H1 (cell line): ENCODE results near the gene IFITM2. TPM values are rescaled to one million over a fixed set of nuclear protein-coding genes. Genes with fewer than 3 reads are reported as not detected.
"Not testable (repeated sequence)": the region's sequence is repeated elsewhere in the genome, so short reads cannot be mapped to it uniquely, and the experiment has no call there.

Experiments
- CTCF ChIA-PET: fragments of 300-600 bp; sonication (Branson Sonifier 250); formaldehyde crosslinking; loops from one replicate; lab custom pipeline; 2021; ENCODE audit not compliant: partially characterized antibody; lab: Charles Lee
- POLR2A ChIA-PET: fragments of 300-600 bp; sonication (Branson Sonifier 250); formaldehyde crosslinking; loops from one replicate; lab custom pipeline; 2021; ENCODE audit warnings: inconsistent platforms; ENCODE audit not compliant: partially characterized antibody; lab: Charles Lee
- DNase-seq, 2 experiments: peaks; one replicate each; pipeline versions ENCODE4 v3.0.0 to v3.0.0-alpha.2; 2010 to 2022; ENCODE audit warnings: low spot score in 2 of 2, low read depth in 1 of 2, mixed read lengths in 1 of 2
- FAIRE-seq: peaks from 2 replicates; lab custom pipeline; 2011; peaks lifted over from hg19 to GRCh38; lab: Jason Lieb, UNC
- H2AFZ ChIP-seq: 2 replicates; pipeline ENCODE4 v1.8.1; 2012; ENCODE audit warnings: low read length, inconsistent platforms
- H2AK5ac ChIP-seq: 2 replicates; pipeline ENCODE4 v1.6.1; 2013; ENCODE audit warnings: low read depth, low read length
- H2BK120ac ChIP-seq: replicated peaks from 2 replicates; pipeline ENCODE3; 2013; ENCODE audit warnings: low read depth, low read length, inconsistent platforms
- H2BK12ac ChIP-seq: 2 replicates; pipeline ENCODE4 v1.6.1; 2013; ENCODE audit warnings: low read depth, low read length
- H2BK15ac ChIP-seq: 2 replicates; pipeline ENCODE4 v1.6.1; 2013; ENCODE audit warnings: low read length
- H2BK20ac ChIP-seq: 2 replicates; pipeline ENCODE4 v1.6.1; 2013; ENCODE audit warnings: low read length
- H2BK5ac ChIP-seq: 2 replicates; pipeline ENCODE4 v1.6.1; 2013; ENCODE audit warnings: low read depth, low read length
- H3K14ac ChIP-seq: 2 replicates; pipeline ENCODE4 v1.6.1; 2013; ENCODE audit warnings: inconsistent platforms; ENCODE audit not compliant: insufficient read length
- H3K18ac ChIP-seq: 2 replicates; pipeline ENCODE4 v1.6.1; 2013; ENCODE audit warnings: low read length; ENCODE audit errors: extremely low read depth
- H3K23ac ChIP-seq: 2 replicates; pipeline ENCODE4 v1.6.1; 2013; ENCODE audit warnings: inconsistent platforms; ENCODE audit not compliant: insufficient read length
- H3K23me2 ChIP-seq: 2 replicates; pipeline ENCODE4 v1.6.1; 2013; ENCODE audit warnings: low read depth, low read length
- H3K27ac ChIP-seq: 2 replicates; pipeline ENCODE4 v1.6.1; 2011; ENCODE audit warnings: low read depth, low read length, inconsistent platforms
- H3K27me3 ChIP-seq, 4 experiments: replicated peaks in 1 of 4; 1 replicate in 1 of 4; 2 replicates in 3 of 4; pipeline versions ENCODE4 v1.6.1 to v1.8.1; 2011 to 2013; ENCODE audit warnings: low read length in 3 of 4, mild to moderate bottlenecking in 3 of 4, inconsistent platforms in 2 of 4, mixed read lengths in 2 of 4, moderate library complexity in 1 of 4; ENCODE audit not compliant: control insufficient read depth in 3 of 4, insufficient read depth in 3 of 4; ENCODE audit errors: extremely low read depth in 1 of 4
- H3K36me3 ChIP-seq, 4 experiments: 2 replicates each; pipeline versions ENCODE4 v1.6.1 to v1.8.1; 2011 to 2013; ENCODE audit warnings: mild to moderate bottlenecking in 4 of 4, low read length in 3 of 4, moderate library complexity in 2 of 4, control low read depth in 1 of 4, inconsistent platforms in 1 of 4; ENCODE audit not compliant: insufficient read depth in 4 of 4, control insufficient read depth in 2 of 4
- H3K4ac ChIP-seq: replicated peaks from 2 replicates; pipeline ENCODE3; 2013; ENCODE audit warnings: low read length, low read depth, mixed read lengths, inconsistent platforms; ENCODE audit not compliant: insufficient read length
- H3K4me1 ChIP-seq, 4 experiments: replicated peaks in 1 of 4; 1 replicate in 1 of 4; 2 replicates in 3 of 4; pipeline versions ENCODE4 v1.6.1 to v1.8.1; 2011 to 2013; ENCODE audit warnings: low read length in 3 of 4, inconsistent platforms in 2 of 4, mixed read lengths in 1 of 4; ENCODE audit not compliant: insufficient read depth in 4 of 4, control insufficient read depth in 3 of 4
- H3K4me2 ChIP-seq, 2 experiments: 2 replicates each; pipeline versions ENCODE4 v1.6.1 to v1.8.1; 2011 to 2013; ENCODE audit warnings: low read depth in 2 of 2, low read length in 2 of 2, control low read depth in 1 of 2, inconsistent platforms in 1 of 2, mild to moderate bottlenecking in 1 of 2; ENCODE audit not compliant: insufficient read depth in 1 of 2
- H3K4me3 ChIP-seq, 4 experiments: fragments of 200-600, 300-600 bp in 1 of 4; sonication (generic), shearing (Covaris generic), sonication (Bioruptor Twin) in 1 of 4; 2 replicates each; pipeline versions ENCODE4 v1.5.1 to v1.8.1; 2011 to 2016; ENCODE audit warnings: low read length in 4 of 4, low read depth in 3 of 4, control low read depth in 2 of 4, inconsistent platforms in 2 of 4, mild to moderate bottlenecking in 2 of 4, mixed read lengths in 1 of 4, moderate library complexity in 1 of 4; ENCODE audit not compliant: insufficient read depth in 2 of 4; ENCODE audit errors: extremely low read depth in 1 of 4
- H3K56ac ChIP-seq: replicated peaks from 2 replicates; pipeline ENCODE3; 2013; ENCODE audit warnings: low read depth, mild to moderate bottlenecking, mixed read lengths, low read length, inconsistent platforms; ENCODE audit not compliant: insufficient read length
- H3K79me1 ChIP-seq: 2 replicates; pipeline ENCODE4 v1.6.1; 2013; ENCODE audit warnings: low read depth, low read length, control low read depth
- H3K79me2 ChIP-seq, 2 experiments: 2 replicates each; pipeline versions ENCODE4 v1.6.1 to v1.8.1; 2012 to 2013; ENCODE audit warnings: low read length in 2 of 2, mild to moderate bottlenecking in 2 of 2, inconsistent platforms in 1 of 2; ENCODE audit not compliant: insufficient read depth in 2 of 2, control insufficient read depth in 1 of 2
- H3K9ac ChIP-seq, 4 experiments: replicated peaks in 1 of 4; 1 replicate in 1 of 4; 2 replicates in 3 of 4; pipeline versions ENCODE4 v1.6.1 to v1.8.1; 2011 to 2013; ENCODE audit warnings: low read depth in 3 of 4, low read length in 3 of 4, control low read depth in 2 of 4, mild to moderate bottlenecking in 2 of 4, moderate library complexity in 2 of 4, inconsistent platforms in 1 of 4; ENCODE audit errors: extremely low read depth in 1 of 4
- H3K9me3 ChIP-seq, 2 experiments: 2 replicates each; pipeline versions ENCODE4 v1.6.1 to v1.8.1; 2012 to 2013; ENCODE audit warnings: mild to moderate bottlenecking in 2 of 2, moderate library complexity in 2 of 2, control low read depth in 1 of 2, inconsistent platforms in 1 of 2, low read depth in 1 of 2, low read length in 1 of 2, mixed read lengths in 1 of 2; ENCODE audit not compliant: insufficient read depth in 2 of 2
- H4K20me1 ChIP-seq, 2 experiments: replicated peaks in 1 of 2; 2 replicates each; pipeline versions ENCODE3 to v1.8.1; 2011 to 2013; ENCODE audit warnings: inconsistent platforms in 2 of 2, low read length in 2 of 2, mild to moderate bottlenecking in 1 of 2; ENCODE audit not compliant: insufficient read depth in 2 of 2, control insufficient read depth in 1 of 2
- H4K5ac ChIP-seq: 2 replicates; pipeline ENCODE4 v1.6.1; 2013; ENCODE audit warnings: low read length, low read depth, mixed read lengths, inconsistent platforms; ENCODE audit not compliant: insufficient read length
- H4K8ac ChIP-seq: 2 replicates; pipeline ENCODE4 v1.8.0; 2013; ENCODE audit warnings: mild to moderate bottlenecking, moderate library complexity, low read length, inconsistent platforms; ENCODE audit not compliant: insufficient read depth; ENCODE audit errors: extremely low read depth
- H4K91ac ChIP-seq: replicated peaks from 2 replicates; pipeline ENCODE3; 2013; ENCODE audit warnings: low read length, mixed read lengths, inconsistent platforms; ENCODE audit not compliant: insufficient read length
- WGBS, 2 experiments: shearing (Covaris generic) in 1 of 2; methylation state at CpG; one replicate each; pipeline versions ENCODE4 v1.1.6 to v1.1.7; 2013 to 2015; ENCODE audit warnings: low lambda C conversion rate in 2 of 2, mixed read lengths in 2 of 2, inconsistent platforms in 1 of 2, low coverage in 1 of 2, missing lambda C conversion rate in 1 of 2; ENCODE audit not compliant: insufficient replicate concordance in 2 of 2, insufficient coverage in 1 of 2, insufficient read length in 1 of 2; ENCODE audit errors: extremely low coverage in 1 of 2, missing lambda C conversion rate in 1 of 2; 5-methylcytosine and 5-hydroxymethylcytosine counted together
- polyA plus RNA-seq, 7 experiments: library from polyadenylated mRNA; depleted of rRNA in 3 of 7; stranded (reverse) in 5 of 7; unstranded in 2 of 7; fragments of >200 nt in 5 of 7; fragments of 200-250 nt in 2 of 7; gene quantifications; 1 replicate in 5 of 7; 2 replicates in 1 of 7; 4 replicates in 1 of 7; pipeline versions ENCODE4 v1.2.1 to v1.2.3, GENCODE V29; 2011 to 2013; ENCODE audit warnings: missing spikeins in 2 of 7, mixed read lengths in 2 of 7
- total RNA-seq: library from RNA; stranded (reverse); fragmentation: NEBNext Ultra II Directional; extraction: Animal tissue kit (Norgen Biotek cat#: 25700); gene quantifications from 2 replicates; pipeline ENCODE4 v1.2.1, GENCODE V29; 2021

The IFITM2 gene
- total and polyA plus RNA-seq, 2 of the 8 experiments (the other 6 are each of a cell fraction or from before 2014, with no cell fraction given): 399 to 764 TPM

- not testable (repeated sequence) for H3K9me3 ChIP-seq, H3K4ac ChIP-seq, H4K20me1 ChIP-seq, H3K27me3 ChIP-seq, H3K23ac ChIP-seq, H3K9ac ChIP-seq, H3K79me2 ChIP-seq, H4K8ac ChIP-seq, H2BK120ac ChIP-seq, H4K91ac ChIP-seq, H3K4me2 ChIP-seq, H3K23me2 ChIP-seq, H4K5ac ChIP-seq, H3K36me3 ChIP-seq, H3K27ac ChIP-seq, H3K14ac ChIP-seq, DNase-seq, H3K79me1 ChIP-seq, H3K4me3 ChIP-seq, H3K4me1 ChIP-seq, FAIRE-seq, H2AFZ ChIP-seq
- 82% methylated on average over 14 of the region's 16 CpGs; no CpG with 5 or more reads in 1 of the 2 experiments for WGBS, 2 experiments
- Histone ChIP-seq H3K56ac (peak overlapping the region; percentile 99), H2BK20ac (0 out of 2 replicates have a peak overlapping the region, but pooled peaks have one; percentile 72), H2BK5ac (peak overlapping the region; percentile 73; the same call in 1 of the 2 replicates), H3K18ac (peak overlapping the region; percentile 5; the same call in 1 of the 2 replicates), H2BK15ac (peak overlapping the region; percentile 66), H2AK5ac (peak overlapping the region; percentile 95), H2BK12ac (peak overlapping the region; percentile 92; the same call in 1 of the 2 replicates)
- ChIA-PET CTCF (interaction anchor here (1.4 kb wide), 1 partner anchor 44 kb away, joined by 4 read pairs; no protein-coding TSS in a partner anchor), POLR2A (interaction anchor here (0.9 to 1.1 kb wide), 3 partner anchors 9 to 100 kb away, joined by 3 read pairs; no protein-coding TSS in a partner anchor)
Observed at GRCh38 chr11:350033-350722, 42.6 kb downstream of the IFITM2 start.
